Measurements from ENCODE around the gene GRIP2.

The GRIP2 gene

DNA sequence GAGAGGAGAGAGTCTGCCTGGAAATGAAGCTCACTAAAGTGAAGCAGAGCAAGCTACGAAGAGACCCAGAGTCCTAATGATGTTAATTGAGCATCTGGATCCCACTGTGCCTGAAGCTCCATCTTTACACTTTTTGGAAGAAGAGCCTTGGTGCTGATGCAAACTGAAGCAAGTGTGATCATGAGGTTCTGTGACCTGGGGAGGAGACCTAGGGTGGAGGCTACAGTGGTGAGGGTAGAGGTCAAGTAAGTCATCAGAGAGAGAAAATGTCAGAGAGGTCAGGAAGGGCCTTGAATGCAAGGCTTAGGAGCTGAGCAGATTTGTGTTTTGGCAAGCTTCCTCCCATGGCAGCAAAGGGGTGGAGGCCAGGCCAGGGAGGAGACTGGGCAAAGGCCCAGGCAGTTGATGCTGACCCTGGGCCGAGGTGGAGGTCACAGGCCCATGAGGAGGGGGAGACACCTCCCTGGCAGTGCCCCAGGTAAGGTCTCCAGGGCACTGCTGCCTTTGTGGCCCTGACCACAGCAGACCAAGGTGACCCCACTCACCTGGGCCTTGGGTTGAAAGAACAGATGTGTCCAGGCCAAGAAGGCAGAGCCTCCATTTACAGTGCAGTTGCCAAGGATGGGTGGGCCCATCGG lies 1.6 kb downstream of the GRIP2 start:
- no peak for DNase-seq

DNA sequence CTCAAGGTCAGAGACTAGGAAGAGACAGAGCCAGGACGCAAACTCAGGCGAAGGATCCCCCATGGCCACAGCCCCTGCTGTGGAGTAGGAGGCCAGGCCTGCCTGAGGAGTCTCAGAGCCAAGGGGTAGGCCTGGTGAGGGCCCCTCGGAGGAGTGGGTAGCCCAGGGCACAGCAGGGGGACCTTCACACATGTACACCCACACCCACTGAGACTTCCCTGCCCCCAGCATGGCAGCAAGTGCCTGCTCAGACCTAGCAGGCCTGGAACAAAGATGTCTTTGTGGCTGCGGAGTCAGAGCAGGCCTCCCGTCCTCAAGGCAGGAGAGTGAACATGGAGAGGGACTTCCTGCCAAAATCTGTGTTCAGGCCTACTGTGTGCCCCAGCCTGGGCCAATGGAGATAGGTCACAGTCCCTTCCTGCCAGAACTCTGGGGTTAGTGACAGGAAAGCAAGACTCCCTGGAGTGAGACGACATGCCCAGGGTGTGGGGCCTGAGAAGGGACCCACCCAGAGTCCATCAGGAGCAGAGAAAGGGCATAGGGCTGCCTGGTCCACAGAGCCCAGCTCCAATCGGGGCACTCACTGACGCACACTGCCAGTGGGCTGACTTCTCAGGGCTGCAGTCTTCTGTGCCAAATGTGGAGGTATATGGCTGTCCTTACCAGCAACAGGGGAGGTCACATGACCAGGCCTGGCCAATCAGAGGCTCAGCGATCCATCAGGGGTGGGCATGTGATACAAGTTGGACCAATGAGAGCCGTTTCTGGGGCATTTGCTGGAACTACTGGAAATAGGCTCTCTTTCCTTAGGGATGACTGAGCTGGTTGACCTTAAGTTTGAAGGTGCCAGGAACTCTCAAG lies 2.3 kb downstream of the GRIP2 start:
- no peak for DNase-seq

DNA sequence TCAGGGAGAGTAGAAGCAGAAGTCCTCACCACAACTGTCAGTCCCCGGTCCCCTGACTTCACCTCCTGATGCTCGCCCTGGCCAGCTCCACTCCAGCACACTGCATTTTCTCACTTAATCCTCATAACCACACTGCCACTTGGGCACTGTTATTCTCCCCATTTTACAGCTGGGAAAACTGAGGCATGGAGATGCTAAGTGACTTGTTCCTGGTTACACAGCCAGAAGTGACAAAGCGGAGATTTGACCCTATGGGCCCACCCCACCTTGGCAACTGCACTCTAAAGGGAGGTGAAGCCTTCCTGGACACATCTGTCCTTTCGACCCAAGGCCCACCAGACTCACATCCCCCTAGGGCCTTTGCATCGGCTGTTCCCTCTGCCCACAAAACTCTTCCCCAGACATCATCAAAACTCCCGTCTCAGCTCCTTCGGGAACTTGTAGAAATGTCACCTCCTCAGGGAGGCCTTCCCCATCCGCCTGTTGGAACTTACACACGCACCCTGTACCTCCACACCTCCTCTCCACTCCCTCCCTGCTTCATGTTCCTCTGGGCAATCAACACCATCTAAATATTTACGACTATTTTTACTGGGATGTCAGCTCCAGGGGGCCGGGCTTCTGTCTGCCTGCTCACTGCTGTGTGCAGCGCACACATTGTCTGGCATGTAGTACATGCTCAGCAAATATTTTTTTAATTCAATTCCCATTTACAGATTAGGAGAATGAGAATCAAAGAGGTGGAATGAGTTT lies 3.1 kb downstream of the GRIP2 start:
- no peak for DNase-seq

DNA sequence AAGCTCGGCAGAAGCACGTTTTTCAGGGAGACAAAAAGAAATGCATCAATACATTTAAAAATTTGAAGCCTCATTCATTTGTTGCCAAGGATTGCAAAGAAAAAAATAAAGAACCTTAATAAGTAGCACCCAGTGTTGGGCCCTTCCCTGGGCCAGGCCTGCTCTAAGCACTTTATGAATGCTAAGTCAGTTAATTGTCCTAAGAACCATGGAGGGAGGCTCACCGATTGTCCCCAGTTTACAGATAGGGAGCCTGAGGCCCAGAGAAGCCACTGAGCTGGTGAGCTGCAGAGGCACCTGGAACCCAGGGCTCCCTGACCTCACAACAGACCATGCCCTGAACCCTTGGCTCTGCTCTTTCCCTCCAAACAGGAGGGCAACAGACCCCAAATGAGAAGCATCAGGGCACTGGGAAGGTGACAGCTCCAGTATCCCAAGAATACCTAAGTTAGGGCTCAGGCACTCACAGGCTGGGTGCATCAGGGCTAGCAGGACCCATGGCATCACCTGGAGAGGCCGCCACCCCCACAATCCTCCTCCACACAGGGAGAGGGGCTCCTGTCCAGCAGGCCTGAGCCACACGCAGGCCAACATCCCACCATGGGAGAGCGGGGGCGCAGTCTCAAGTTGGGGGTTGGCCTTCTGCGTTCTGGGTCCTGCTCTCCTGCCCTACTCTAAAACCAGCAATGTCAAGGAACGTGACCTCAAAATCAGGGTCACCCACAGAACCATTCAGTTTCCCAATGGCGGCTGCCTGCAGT lies 3.9 kb downstream of the GRIP2 start:
- DNase-seq: no peak

DNA sequence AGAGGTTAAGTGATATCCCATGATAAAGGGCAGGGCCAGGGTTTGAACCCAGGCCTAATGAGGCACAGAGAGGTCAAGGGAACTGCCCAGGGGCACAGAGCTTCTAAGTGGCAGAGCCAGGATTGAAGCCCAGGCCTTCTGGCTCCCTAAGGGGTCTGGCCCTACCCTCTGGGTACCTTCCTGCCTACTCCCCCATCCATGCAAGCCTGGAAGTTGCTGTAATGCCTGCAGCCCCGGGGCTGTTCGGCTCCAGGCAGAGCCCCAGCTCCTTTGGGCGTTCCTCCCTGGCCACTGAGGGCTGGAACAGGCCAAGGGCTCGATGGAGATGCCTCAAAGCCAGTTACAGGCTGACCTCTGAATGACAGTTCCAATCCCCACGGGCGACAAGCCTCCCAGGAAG lies 4.5 kb downstream of the GRIP2 start:
- no peak for DNase-seq

DNA sequence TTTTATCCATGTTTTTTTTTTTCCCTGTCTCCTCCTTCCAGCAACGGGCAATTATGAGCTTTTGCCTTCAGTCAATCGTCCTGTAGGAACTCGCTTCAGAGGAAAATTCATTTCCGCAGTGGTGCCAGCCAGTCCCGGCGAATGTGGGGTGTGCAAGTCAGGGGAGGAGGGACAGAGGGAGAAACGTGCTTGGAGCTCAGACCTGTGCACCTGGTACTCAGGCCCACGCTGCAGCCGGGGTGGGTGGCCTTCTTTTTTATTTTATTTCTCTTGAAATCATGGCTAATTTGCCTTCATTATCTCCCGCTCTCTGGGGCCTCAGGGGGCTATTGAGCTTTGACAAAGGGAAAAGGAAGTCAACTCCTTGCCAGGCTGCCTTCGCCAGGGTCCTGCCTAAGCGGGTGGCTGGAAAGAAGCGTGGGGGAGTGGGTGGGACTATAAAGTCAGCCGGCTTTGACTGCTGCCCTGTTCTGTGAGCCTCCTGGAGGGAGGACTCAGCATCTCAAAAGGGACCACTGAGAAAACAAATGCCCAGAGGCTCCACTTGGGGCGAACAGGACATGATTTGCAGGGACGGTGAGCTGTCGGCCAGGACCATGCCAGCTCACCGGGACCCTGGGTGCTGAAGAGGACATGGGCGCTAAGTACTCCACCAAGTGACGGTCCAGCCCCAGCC lies 5.5 kb downstream of the GRIP2 start:
- DNase-seq: peak; percentile 46

DNA sequence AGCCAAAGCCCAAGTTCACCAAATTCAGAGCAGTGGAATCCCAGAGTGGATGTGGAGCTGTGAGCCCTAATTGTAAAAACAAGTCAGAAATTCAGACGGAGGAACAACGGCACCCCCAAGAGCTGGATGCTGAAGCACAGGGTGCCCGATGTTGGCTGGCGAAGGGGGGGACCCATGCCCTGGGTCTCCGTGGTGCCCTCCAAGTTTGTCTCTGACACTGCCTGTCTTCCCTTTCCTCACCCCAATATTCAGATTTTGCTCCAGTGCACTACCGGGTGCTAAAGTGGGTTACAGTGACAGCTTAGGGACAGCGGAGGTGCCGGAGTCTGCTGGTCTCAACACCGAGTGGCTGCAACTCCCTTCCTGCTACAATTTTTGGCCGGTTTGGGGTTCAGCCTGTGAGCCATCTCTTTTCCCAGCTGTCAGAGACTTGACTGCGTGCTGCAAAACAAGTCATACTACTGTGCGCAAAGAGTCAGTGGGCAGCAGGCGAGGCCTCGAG lies 6.6 kb downstream of the GRIP2 start:
- no peak for DNase-seq

DNA sequence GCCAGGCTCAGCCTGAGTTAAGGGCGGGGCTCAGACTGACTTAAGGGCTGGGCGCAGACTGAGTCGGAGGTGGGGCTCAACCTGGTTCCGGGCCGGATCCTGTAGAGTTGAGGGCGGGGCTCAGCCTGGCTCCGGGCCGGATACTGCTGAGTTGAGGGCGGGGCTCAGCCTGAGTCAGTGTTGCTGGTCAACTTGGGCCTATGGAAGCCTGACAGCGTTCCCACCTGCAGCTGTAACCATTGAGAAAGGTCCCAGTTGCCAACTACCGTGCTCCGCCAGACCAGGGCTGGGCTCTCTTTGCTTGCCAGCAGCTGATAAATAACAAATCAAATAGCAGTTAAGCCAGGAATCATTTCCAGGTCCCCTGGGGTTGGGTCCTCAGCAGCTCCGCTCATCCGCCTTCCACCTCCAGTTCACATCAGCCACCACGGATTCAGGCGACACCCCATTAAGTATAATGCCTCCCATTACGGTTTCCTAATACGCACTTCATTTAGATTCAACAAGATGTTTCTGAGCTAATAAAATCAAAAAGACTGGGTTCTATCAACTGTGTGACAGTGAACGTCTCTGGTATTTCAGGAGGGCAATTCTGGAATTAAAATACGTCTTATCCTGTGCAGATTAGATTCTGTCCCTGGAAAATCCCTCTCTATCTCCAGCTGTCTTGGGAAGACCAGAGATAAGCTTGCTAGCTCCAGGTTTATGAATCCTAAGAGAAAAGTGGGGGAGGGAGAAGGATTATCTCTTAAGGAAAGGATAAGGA lies 7.3 kb downstream of the GRIP2 start:
- no peak for DNase-seq

DNA sequence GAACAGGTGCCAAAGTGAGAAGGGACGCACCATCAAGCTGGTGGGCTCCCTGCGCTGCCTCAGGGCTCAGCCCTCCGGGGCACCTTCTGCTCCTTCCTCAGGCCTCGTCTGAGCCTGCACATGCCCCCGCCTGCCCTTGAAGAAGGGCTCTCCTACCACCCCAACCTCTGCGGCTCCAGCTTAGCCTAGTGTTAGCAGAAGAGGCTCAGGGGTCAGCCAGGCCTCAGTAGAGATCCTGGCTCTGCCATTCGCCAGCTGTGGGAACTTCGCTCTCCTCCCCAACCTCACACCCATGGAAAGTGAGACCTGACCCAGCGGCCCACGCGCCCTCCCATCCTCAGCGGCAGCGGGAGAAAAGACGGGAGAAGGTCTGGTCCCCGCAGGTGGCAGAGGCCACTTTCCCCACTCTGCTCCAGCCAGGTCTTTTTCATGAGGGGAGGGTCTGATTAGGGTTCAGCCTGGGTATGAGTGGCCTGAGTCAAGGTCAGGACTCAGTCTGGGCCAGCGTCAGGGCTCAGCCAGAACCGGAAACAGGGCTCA lies 8.2 kb downstream of the GRIP2 start:
- no peak for DNase-seq

DNA sequence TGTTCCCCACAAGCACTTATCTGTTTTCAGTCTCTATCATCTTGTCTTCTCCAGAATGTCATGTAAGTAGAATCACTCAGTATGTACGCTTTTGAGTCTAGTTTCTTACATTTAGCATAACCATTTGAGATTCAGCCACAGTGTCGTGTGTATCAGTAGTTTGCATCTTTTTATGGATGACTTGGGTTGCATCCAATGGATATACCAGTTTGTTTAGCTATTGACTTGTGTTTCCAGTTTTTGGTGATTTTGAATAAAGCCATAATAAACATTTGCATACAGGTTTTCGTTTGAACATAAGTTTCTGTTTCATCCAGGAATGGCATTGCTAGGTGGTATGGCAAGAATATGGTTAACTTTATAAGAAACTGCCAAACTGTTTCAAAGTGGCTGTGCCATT lies 12.1 kb downstream of the GRIP2 start:
- no peak for DNase-seq

DNA sequence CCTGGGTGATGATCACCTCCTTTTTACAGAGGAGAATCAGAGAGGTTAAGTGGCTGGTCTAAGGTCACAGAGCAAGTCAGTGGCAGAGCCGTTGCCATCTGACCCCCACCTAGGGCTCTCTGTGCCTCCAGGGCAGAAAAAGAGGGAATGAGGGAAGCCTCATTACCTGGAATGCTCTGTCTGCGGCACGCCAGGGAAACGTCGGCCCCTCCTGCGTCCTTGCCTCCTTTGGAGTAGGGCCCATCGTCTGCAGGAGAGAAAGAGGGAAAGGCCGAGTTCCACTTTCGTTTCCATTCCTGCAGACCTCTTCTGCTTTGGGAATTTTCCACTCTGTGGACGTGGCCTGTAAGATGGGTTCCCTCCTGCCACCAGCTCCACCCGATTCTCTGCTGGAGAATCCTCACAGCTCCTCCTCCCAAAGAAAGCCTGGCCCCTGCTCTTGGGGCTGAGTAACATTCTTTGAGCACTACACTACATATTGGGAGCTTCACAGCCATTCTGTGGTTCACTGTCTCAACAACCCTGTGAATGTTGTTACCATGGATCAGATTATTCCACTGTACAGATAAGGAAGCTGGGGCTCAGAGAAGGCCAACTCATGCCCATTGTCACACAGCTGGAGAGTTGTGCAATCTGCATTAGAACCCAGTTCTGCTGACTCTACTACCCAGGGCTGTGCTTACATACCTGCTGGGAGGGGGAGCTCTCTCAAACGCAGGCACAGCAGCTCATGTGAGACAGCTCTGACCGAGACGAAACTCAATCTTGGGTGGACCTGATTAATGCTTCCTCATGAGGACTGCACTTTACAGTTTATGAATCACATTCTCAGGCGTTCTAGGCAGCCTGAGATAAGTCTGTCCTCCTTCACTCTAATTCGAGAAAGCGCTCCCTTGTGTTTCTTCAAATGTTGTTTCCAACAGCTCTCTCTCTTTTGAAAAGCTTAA lies 14.2 kb downstream of the GRIP2 start:
- no peak for DNase-seq

DNA sequence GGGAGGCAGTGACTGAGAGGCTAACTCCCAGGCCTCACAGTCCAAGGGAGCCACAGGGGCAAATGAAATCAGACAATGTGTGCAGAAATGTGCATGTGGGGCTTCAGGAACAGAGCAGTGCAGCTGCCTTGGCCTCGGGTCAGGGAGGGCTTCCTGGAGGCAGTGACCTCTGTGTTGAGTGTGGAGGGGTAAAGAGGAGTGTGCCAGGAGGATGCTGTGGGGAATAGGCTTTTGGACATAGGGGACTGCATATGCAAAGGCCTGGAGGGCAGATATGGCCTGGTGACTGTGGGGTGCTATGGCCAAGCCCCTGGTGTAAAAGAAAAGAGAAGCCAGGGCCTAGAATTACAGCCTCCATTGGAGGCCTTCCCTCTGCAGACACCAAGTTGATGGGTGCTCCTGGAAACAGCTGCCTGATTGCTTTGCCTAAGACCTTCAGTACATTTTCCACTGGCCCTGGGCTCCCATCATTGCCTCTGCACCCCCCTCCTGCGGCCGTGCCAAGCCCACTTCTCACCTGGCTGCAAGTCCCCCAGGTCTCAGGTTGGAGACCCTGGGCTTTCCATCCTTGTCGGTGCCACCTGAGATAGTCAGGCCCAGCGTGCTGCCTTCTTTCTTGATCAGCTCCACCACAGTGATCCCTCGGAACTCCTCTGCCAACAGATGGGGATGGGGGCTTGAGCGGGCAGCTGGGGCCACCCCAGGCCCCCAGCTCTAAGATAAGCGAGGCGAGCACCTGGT lies 15.1 kb downstream of the GRIP2 start:
- DNase-seq: no peak

DNA sequence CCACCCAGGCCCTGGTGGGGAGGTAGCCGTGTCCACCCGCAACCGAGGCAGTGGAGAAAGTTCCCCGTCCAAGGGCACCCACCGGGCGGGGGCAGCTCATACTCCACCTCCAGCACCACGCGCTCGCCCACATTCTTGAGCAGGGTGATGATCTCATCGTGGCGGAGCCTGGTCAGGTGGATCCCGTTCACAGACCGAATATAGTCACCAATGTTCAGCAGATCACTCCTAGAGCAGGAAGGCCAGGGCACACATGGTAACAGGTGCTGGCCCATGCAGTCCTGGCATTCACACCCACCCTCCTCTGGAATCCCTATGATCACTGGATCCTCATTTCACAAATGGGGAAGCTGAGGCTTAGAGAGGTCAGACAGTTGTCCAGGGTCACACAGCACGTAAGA lies 15.8 kb downstream of the GRIP2 start:
- DNase-seq: no peak

DNA sequence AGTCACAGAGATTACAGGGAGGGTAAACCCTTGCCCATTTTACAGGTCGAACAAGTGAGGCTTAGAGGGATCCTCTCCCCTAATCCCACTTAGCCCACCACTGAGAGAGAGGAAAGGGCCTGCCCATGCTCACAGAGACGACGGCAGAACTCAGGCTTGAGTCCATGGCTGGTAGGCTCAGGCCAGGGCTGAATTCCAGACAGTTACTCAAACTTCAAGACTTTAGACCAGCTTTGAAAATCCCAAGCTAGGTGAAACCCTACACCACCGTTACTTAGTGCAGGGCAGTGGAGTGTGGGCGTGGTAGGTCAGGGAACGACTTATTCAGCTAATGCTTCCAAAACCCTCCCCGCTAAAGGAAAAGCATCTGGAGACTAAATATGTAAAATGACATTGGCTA lies 16.4 kb downstream of the GRIP2 start:
- DNase-seq: no peak

DNA sequence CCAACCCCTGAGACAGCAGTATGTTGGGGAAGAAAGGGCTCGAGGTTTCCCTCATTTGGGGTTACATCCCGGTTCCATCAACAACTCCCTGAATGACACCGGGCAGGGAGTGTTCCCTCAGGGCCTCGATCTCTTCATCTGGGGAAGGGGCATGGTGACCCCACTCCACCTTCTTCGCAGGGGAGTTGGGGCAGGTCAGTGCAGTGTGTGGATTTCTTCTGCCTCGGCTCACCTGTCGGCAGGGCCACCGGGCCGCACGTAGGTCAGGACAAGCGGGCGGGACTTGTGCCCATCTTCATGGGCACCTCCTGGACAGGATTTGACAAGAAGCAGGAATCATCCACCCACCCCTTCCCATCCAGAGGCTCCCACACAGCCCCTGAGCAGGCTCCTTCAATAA lies 17.4 kb downstream of the GRIP2 start:
- DNase-seq: no peak

DNA sequence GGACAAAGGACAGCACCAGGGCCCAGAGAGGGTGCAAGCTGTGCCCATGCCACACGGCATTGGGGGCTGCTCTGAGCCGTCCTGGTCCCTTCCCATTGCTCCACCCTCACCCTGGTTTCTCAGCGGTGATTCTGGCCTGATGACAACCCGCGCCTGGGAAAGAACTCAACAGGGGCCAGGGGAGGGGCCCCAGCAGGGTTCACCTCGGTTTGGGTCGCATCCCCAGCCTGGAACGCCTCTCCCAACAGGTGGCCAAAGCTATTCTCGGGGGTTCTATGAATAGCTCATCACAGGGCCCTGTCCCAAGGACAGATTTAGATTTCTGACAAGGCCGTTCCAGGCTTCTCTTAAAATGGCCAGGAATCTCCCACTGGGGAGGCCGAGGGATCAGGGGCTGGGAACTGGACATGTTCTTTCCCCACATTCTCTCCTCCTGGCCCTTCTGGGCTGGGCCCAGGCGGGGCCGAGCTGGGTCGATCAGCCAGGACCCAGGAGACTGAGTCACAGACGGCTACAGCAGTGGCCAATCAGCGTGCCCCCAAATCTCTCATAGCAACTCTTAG lies 17.9 kb downstream of the GRIP2 start:
- no peak for DNase-seq

DNA sequence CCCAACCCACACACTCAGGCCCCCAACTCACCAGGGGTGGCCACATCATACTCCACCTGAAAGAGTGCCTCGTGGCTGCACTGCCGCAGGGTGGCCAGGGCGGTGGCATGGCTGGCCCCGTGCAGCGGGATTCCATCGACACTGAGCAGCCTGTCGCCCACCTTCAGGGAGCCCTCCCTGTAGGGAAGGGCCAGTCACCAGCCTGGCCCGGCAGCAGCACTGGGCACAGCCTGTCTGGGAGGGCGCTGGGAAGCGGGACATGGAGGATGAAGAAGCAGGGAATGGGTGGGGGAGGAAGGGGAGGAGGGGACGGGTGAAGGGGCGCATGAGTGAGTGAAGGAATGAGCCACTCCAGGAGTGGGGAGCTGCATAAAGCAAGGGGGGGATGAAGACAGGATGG lies 18.5 kb downstream of the GRIP2 start:
- no peak for DNase-seq

DNA sequence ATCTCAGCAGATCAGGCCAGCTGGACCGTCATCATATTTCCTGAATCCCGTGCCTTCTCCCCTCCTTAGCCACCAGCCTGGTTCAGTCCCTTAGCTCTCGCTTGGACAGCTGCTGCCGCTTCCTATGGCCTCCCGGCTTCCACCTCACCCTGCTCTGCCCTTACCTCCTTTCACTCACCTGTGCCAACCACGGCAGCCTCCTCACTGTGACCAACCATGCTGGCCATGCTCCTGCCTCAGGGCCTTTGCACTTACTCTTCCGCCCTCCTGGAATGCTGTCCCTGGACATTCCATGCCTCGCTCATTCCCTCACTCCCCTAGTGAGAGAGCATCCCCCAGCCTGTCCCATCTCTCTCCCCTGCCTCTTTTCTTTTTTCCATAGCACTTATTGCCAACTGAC lies 19.2 kb downstream of the GRIP2 start:
- DNase-seq: no peak

DNA sequence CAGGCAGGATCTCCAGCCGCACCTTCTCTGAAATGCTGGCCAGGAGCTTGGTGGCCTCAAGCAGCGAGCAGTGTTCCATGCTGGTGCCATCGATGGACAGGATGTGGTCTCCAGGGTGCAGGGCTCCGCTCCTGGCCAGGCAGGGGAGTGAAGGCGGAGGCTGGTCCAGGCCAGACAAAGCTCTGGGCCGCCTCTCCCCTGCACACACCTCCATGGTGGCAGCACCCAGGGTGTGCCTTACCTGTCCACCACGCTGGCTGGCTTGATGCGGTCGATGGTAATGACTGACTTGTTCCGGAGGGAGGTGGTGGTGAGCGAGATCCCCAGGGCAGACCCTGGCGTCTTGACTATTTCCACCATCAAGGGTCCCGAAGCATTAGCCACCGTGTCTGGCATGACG lies 20.0 kb downstream of the GRIP2 start:
- DNase-seq: no peak

Measured in NCI-H1105 treated with DMSO at 0.1 percent for 48 hours (cell line).